GM23338 (cell line): Measurements from ENCODE around the gene FLT1. TPM values are rescaled to one million over a fixed set of nuclear protein-coding genes. Genes with fewer than 3 reads are reported as not detected.
A peak's percentile ranks its signal among the peaks of the same experiment; 100 is the strongest.

Experiments used
- ATAC-seq: fragments of 200-7000 bp; cut with Tn5 transposase; 3 replicates; pipeline ENCODE4 v1.9.1; 2020
- DNase-seq: peaks from one replicate; pipeline ENCODE4 v3.0.0-alpha.2; 2015; ENCODE audit warnings: low spot score
- H2AFZ ChIP-seq: fragments of 200-600 bp; sonication (generic); 2 replicates; pipeline ENCODE4 v1.8.0; 2016; ENCODE audit warnings: antibody characterized with exemption, mild to moderate bottlenecking, moderate library complexity
- H3F3A ChIP-seq: fragments of 200-600 bp; sonication (generic); replicated peaks from 2 replicates; pipeline ENCODE4 v1.8.0; 2017; ENCODE audit warnings: antibody characterized with exemption, mixed run types, low read depth
- H3K27ac ChIP-seq: fragments of 200-600 bp; sonication (generic); 2 replicates; pipeline ENCODE4 v1.6.1; 2016; ENCODE audit warnings: low read depth
- H3K27me3 ChIP-seq: fragments of 200-600 bp; sonication (generic); 2 replicates; pipeline ENCODE4 v1.8.0; 2016; ENCODE audit warnings: mild to moderate bottlenecking, mixed run types, moderate library complexity; ENCODE audit not compliant: insufficient read depth
- H3K36me3 ChIP-seq: fragments of 200-600 bp; sonication (generic); 2 replicates; pipeline ENCODE4 v1.8.0; 2016; ENCODE audit warnings: mild to moderate bottlenecking; ENCODE audit not compliant: insufficient read depth
- H3K4me1 ChIP-seq: fragments of 200-600 bp; sonication (generic); 2 replicates; pipeline ENCODE4 v1.8.0; 2016; ENCODE audit warnings: mild to moderate bottlenecking, moderate library complexity; ENCODE audit not compliant: insufficient read depth
- H3K4me2 ChIP-seq: fragments of 200-600 bp; sonication (generic); 2 replicates; pipeline ENCODE4 v1.7.1; 2017; ENCODE audit warnings: mixed run types
- H3K4me3 ChIP-seq: fragments of 200-600 bp; sonication (generic); 2 replicates; pipeline ENCODE4 v1.6.1; 2016; ENCODE audit warnings: mixed run types
- H3K79me2 ChIP-seq: fragments of 200-600 bp; sonication (generic); replicated peaks from 2 replicates; pipeline ENCODE4 v1.8.0; 2017; ENCODE audit warnings: mild to moderate bottlenecking; ENCODE audit not compliant: insufficient read depth
- H3K9me2 ChIP-seq: fragments of 200-600 bp; sonication (generic); 2 replicates; pipeline ENCODE4 v1.8.0; 2017; ENCODE audit not compliant: insufficient read depth
- H4K20me1 ChIP-seq: fragments of 200-600 bp; sonication (generic); replicated peaks from 2 replicates; pipeline ENCODE4 v1.8.0; 2017; ENCODE audit warnings: mild to moderate bottlenecking; ENCODE audit not compliant: insufficient read depth
- H3K27ac Mint-ChIP-seq: 2 replicates; pipeline ENCODE4 v1.8.0; 2020; ENCODE audit warnings: inconsistent platforms, mild to moderate bottlenecking, moderate library complexity, mixed read lengths
- H3K27me3 Mint-ChIP-seq: 3 replicates; pipeline ENCODE4 v1.8.0; 2022; ENCODE audit warnings: low read depth, mild to moderate bottlenecking, moderate library complexity, mixed read lengths, inconsistent platforms; ENCODE audit not compliant: insufficient read depth, poor library complexity
- H3K36me3 Mint-ChIP-seq: 3 replicates; pipeline ENCODE4 v1.8.0; 2021; ENCODE audit warnings: low read depth, mild to moderate bottlenecking, inconsistent platforms, moderate library complexity, mixed read lengths
- H3K4me1 Mint-ChIP-seq: 3 replicates; pipeline ENCODE4 v1.8.0; 2020; ENCODE audit warnings: mild to moderate bottlenecking, inconsistent platforms, mixed read lengths
- H3K4me3 Mint-ChIP-seq: 3 replicates; pipeline ENCODE4 v1.8.0; 2021; ENCODE audit warnings: moderate library complexity, mild to moderate bottlenecking, inconsistent platforms, mixed read lengths
- H3K9me3 Mint-ChIP-seq: 3 replicates; pipeline ENCODE4 v1.8.0; 2020; ENCODE audit warnings: moderate library complexity, mild to moderate bottlenecking, inconsistent platforms, mixed read lengths
- CREB1 ChIP-seq: fragments of 250-450 bp; sonication (Bioruptor Pico); IDR thresholded peaks from 2 replicates; pipeline ENCODE4 v1.5.0; 2020; ENCODE audit warnings: low read depth, mild to moderate bottlenecking, moderate library complexity
- EZH2 ChIP-seq: fragments of 200-600 bp; sonication (generic); IDR thresholded peaks from one replicate; pipeline ENCODE4 v1.8.0; 2017; ENCODE audit warnings: antibody characterized with exemption, mild to moderate bottlenecking, low read depth; ENCODE audit not compliant: unreplicated experiment
- EZH2phosphoT487 ChIP-seq: fragments of 200-600 bp; sonication (generic); IDR thresholded peaks from one replicate; pipeline ENCODE4 v1.8.1; 2018; ENCODE audit warnings: antibody characterized with exemption; ENCODE audit not compliant: unreplicated experiment
- JUNB ChIP-seq: IDR thresholded peaks from one replicate; pipeline ENCODE4 v1.6.1; 2016; ENCODE audit warnings: antibody characterized with exemption; ENCODE audit not compliant: unreplicated experiment
- NANOG ChIP-seq: IDR thresholded peaks from 2 replicates; pipeline ENCODE4 v1.6.1; 2016; ENCODE audit warnings: antibody characterized with exemption, borderline replicate concordance
- POLR2AphosphoS5 ChIP-seq: IDR thresholded peaks from 2 replicates; pipeline ENCODE4 v1.6.1; 2016; ENCODE audit warnings: antibody characterized with exemption, low read depth
- STAT1 ChIP-seq: IDR thresholded peaks from one replicate; pipeline ENCODE4 v1.6.1; 2016; ENCODE audit warnings: antibody characterized with exemption; ENCODE audit not compliant: unreplicated experiment
- ZNF114 ChIP-seq: fragments of 250-450 bp; sonication (Bioruptor Pico); IDR thresholded peaks from 2 replicates; pipeline ENCODE4 v1.5.0; 2020; ENCODE audit warnings: mild to moderate bottlenecking, moderate library complexity
- ZNF331 ChIP-seq: fragments of 250-450 bp; sonication (Bioruptor Pico); IDR thresholded peaks from 2 replicates; pipeline ENCODE4 v1.5.0; 2020; ENCODE audit warnings: low read depth, mild to moderate bottlenecking, moderate library complexity
- polyA plus RNA-seq: library from polyadenylated mRNA; unstranded; fragments of >200 nt; fragmentation: Nextera tagmentation; extraction: Ambion mirVana; gene quantifications from 2 replicates; pipeline ENCODE4 v1.2.1, GENCODE V29; 2016
- total RNA-seq: library from RNA; depleted of rRNA; stranded (reverse); fragments of >200 nt; shearing (Covaris generic); gene quantifications from 2 replicates; pipeline ENCODE4 v1.2.3, GENCODE V29; 2014
- TF ChIP-seq, protein P1 (sequence below): IDR thresholded peaks from 2 replicates; pipeline ENCODE4 v1.6.1; 2016; ENCODE audit warnings: antibody characterized with exemption
- TF ChIP-seq, protein P2 (sequence below): fragments of 250-450 bp; sonication (Bioruptor Pico); IDR thresholded peaks from 2 replicates; pipeline ENCODE4 v1.5.0; 2020; ENCODE audit warnings: mild to moderate bottlenecking, moderate library complexity
- TF ChIP-seq, protein P3 (sequence below): IDR thresholded peaks from one replicate; pipeline ENCODE4 v1.6.1; 2018; ENCODE audit warnings: antibody characterized with exemption; ENCODE audit not compliant: unreplicated experiment
- TF ChIP-seq, protein P4 (sequence below), 2 experiments: fragments of 200-600 bp in 1 of 2; sonication (generic) in 1 of 2; conservative IDR thresholded peaks; 2 replicates each; pipeline versions ENCODE4 v1.5.1 to v1.6.1; 2016 to 2017; ENCODE audit warnings: antibody characterized with exemption in 2 of 2, low read depth in 2 of 2, mild to moderate bottlenecking in 2 of 2, moderate library complexity in 1 of 2

FLT1 gene
- total and polyA plus RNA-seq, 2 experiments from 2014 or later, result 26.8 to 116 TPM

DNA sequence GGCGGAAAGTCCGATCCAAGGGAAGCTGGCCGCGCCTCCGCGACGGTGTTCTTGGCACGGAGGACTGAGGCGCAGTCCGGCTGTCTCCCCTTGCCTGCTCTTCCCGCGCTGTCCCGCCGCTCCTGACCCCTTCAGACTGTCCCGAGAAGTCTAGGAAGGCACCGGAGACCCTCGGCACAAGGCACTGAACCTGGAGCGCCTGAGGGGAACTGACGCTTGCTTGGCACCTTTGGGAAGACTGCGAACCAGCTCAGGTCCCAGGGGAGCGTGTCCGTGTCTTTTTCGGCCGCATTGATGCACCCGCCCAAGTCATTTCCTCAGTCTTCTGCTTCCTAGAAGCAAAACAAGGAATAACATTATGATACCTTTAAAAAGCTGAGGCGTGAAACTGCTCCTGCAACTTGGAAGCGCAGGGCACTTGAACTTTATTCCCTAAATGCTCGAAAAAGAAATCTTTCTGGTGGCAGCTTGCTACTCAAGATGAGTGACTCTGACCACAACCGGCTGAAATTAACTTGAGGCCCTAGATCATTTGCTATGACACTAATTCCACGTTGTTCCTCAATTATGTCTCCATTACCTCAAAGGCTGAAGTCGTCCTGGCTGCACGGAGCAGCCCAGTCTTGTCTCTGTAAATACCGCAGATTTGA, 735 bp upstream of the FLT1 start:
- H3K27me3 ChIP-seq, result peaks cover 36% of the 10 kb centered on the region
- no peak for TF ChIP-seq POLR2AphosphoS5
- TF ChIP-seq, protein P1, sequence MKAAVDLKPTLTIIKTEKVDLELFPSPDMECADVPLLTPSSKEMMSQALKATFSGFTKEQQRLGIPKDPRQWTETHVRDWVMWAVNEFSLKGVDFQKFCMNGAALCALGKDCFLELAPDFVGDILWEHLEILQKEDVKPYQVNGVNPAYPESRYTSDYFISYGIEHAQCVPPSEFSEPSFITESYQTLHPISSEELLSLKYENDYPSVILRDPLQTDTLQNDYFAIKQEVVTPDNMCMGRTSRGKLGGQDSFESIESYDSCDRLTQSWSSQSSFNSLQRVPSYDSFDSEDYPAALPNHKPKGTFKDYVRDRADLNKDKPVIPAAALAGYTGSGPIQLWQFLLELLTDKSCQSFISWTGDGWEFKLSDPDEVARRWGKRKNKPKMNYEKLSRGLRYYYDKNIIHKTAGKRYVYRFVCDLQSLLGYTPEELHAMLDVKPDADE, result no peak
- no peak for TF ChIP-seq ZNF331 (CRISPR knock-in tag)
- TF ChIP-seq JUNB, result no peak
- TF ChIP-seq EZH2, result no peak
- no peak for TF ChIP-seq NANOG
- TF ChIP-seq, protein P2, sequence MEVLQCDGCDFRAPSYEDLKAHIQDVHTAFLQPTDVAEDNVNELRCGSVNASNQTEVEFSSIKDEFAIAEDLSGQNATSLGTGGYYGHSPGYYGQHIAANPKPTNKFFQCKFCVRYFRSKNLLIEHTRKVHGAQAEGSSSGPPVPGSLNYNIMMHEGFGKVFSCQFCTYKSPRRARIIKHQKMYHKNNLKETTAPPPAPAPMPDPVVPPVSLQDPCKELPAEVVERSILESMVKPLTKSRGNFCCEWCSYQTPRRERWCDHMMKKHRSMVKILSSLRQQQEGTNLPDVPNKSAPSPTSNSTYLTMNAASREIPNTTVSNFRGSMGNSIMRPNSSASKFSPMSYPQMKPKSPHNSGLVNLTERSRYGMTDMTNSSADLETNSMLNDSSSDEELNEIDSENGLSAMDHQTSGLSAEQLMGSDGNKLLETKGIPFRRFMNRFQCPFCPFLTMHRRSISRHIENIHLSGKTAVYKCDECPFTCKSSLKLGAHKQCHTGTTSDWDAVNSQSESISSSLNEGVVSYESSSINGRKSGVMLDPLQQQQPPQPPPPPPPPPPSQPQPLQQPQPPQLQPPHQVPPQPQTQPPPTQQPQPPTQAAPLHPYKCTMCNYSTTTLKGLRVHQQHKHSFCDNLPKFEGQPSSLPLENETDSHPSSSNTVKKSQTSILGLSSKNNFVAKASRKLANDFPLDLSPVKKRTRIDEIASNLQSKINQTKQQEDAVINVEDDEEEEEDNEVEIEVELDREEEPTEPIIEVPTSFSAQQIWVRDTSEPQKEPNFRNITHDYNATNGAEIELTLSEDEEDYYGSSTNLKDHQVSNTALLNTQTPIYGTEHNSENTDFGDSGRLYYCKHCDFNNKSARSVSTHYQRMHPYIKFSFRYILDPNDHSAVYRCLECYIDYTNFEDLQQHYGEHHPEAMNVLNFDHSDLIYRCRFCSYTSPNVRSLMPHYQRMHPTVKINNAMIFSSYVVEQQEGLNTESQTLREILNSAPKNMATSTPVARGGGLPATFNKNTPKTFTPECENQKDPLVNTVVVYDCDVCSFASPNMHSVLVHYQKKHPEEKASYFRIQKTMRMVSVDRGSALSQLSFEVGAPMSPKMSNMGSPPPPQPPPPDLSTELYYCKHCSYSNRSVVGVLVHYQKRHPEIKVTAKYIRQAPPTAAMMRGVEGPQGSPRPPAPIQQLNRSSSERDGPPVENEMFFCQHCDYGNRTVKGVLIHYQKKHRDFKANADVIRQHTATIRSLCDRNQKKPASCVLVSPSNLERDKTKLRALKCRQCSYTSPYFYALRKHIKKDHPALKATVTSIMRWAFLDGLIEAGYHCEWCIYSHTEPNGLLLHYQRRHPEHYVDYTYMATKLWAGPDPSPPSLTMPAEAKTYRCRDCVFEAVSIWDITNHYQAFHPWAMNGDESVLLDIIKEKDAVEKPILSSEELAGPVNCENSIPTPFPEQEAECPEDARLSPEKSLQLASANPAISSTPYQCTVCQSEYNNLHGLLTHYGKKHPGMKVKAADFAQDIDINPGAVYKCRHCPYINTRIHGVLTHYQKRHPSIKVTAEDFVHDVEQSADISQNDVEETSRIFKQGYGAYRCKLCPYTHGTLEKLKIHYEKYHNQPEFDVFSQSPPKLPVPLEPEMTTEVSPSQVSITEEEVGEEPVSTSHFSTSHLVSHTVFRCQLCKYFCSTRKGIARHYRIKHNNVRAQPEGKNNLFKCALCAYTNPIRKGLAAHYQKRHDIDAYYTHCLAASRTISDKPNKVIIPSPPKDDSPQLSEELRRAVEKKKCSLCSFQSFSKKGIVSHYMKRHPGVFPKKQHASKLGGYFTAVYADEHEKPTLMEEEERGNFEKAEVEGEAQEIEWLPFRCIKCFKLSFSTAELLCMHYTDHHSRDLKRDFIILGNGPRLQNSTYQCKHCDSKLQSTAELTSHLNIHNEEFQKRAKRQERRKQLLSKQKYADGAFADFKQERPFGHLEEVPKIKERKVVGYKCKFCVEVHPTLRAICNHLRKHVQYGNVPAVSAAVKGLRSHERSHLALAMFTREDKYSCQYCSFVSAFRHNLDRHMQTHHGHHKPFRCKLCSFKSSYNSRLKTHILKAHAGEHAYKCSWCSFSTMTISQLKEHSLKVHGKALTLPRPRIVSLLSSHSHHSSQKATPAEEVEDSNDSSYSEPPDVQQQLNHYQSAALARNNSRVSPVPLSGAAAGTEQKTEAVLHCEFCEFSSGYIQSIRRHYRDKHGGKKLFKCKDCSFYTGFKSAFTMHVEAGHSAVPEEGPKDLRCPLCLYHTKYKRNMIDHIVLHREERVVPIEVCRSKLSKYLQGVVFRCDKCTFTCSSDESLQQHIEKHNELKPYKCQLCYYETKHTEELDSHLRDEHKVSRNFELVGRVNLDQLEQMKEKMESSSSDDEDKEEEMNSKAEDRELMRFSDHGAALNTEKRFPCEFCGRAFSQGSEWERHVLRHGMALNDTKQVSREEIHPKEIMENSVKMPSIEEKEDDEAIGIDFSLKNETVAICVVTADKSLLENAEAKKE, result no peak
- no peak for TF ChIP-seq STAT1
- TF ChIP-seq, protein P3, sequence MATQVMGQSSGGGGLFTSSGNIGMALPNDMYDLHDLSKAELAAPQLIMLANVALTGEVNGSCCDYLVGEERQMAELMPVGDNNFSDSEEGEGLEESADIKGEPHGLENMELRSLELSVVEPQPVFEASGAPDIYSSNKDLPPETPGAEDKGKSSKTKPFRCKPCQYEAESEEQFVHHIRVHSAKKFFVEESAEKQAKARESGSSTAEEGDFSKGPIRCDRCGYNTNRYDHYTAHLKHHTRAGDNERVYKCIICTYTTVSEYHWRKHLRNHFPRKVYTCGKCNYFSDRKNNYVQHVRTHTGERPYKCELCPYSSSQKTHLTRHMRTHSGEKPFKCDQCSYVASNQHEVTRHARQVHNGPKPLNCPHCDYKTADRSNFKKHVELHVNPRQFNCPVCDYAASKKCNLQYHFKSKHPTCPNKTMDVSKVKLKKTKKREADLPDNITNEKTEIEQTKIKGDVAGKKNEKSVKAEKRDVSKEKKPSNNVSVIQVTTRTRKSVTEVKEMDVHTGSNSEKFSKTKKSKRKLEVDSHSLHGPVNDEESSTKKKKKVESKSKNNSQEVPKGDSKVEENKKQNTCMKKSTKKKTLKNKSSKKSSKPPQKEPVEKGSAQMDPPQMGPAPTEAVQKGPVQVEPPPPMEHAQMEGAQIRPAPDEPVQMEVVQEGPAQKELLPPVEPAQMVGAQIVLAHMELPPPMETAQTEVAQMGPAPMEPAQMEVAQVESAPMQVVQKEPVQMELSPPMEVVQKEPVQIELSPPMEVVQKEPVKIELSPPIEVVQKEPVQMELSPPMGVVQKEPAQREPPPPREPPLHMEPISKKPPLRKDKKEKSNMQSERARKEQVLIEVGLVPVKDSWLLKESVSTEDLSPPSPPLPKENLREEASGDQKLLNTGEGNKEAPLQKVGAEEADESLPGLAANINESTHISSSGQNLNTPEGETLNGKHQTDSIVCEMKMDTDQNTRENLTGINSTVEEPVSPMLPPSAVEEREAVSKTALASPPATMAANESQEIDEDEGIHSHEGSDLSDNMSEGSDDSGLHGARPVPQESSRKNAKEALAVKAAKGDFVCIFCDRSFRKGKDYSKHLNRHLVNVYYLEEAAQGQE, result no peak
- no peak for TF ChIP-seq CREB1
- TF ChIP-seq, protein P4, sequence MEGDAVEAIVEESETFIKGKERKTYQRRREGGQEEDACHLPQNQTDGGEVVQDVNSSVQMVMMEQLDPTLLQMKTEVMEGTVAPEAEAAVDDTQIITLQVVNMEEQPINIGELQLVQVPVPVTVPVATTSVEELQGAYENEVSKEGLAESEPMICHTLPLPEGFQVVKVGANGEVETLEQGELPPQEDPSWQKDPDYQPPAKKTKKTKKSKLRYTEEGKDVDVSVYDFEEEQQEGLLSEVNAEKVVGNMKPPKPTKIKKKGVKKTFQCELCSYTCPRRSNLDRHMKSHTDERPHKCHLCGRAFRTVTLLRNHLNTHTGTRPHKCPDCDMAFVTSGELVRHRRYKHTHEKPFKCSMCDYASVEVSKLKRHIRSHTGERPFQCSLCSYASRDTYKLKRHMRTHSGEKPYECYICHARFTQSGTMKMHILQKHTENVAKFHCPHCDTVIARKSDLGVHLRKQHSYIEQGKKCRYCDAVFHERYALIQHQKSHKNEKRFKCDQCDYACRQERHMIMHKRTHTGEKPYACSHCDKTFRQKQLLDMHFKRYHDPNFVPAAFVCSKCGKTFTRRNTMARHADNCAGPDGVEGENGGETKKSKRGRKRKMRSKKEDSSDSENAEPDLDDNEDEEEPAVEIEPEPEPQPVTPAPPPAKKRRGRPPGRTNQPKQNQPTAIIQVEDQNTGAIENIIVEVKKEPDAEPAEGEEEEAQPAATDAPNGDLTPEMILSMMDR (conservative IDR thresholded peaks at IDR 0.05; ENCODE audit: low read depth in 2 of 2), result no peak
- TF ChIP-seq ZNF114 (CRISPR knock-in tag), result no peak
- TF ChIP-seq EZH2phosphoT487, result no peak
- 0 out of 2 replicates have a peak overlapping the region, but pooled peaks have one; percentile 28 for H3K27ac ChIP-seq
- Mint-ChIP-seq H3K36me3 (peaks cover 17% of the 10 kb centered on the region), H3K27ac (peak overlapping the region; percentile 46; the same call in 1 of the 2 replicates), H3K9me3 (no peaks in the 10 kb centered on the region; the same call in 2 of the 3 replicates), H3K27me3 (peaks cover 17% of the 10 kb centered on the region), H3K4me3 (peak overlapping the region; percentile 93), H3K4me1 (peaks cover 46% of the 10 kb centered on the region)
- H3K79me2 ChIP-seq, result peaks cover 54% of the 10 kb centered on the region
- H3K9me2 ChIP-seq, result no peaks in the 10 kb centered on the region
- no peak for DNase-seq
- no peaks in the 10 kb centered on the region for H3K36me3 ChIP-seq
- peak overlapping the region; percentile 48 for H2AFZ ChIP-seq
- H3K4me1 ChIP-seq, result peaks cover 38% of the 10 kb centered on the region
- H3F3A ChIP-seq, result 0 out of 2 replicates have a peak, but pooled peaks cover 4% of the 10 kb centered on the region
- ATAC-seq, result no peak
- H3K4me3 ChIP-seq, result peak overlapping the region; percentile 87
- peaks cover 10% of the 10 kb centered on the region for H4K20me1 ChIP-seq
- peak overlapping the region; percentile 77 for H3K4me2 ChIP-seq
